Central memory CD4-positive, alpha-beta T cell (primary cell): ENCODE measurements around the gene ADIG.
"Not testable (repeated sequence)": the region's sequence is repeated elsewhere in the genome, so short reads cannot be mapped to it uniquely, and the experiment has no call there.

Experiments used
- DNase-seq: peaks from one replicate; pipeline ENCODE4 v3.0.0; 2022

The ADIG gene

DNA sequence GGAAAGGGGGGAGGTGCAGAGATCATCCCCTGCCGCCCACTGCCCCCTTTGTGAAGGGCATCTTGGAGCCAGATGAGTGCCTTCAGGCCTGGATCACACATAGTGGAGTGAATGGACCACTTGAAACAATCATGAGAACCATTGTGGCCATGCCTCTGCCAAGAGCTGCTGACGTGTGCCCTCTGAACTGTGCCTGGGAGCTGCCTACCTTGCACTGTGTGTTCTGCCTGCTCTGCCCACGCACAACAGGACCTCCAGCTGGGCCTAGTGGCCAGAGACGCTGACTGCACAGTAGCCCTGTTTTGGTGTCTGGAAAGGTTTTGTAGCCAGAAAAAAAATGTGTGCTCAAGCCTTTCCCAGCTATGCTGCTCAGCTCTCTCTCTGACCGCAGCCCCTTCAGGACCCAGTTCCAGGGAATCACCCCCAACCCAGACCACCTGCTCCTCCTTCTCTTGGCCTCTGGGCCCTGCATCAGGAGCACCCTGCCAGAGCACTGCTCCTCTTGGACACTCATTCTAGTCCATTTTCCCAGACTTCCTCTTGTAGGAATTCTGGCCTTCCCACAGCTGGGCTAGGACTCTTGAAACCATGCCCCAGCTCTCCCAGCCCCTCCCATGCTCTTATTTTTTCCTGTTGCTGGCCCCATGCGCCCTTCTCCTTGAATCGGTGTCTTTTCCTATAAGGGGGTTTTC is 1.6 kb upstream of the ADIG start:
- DNase-seq: no peak

DNA sequence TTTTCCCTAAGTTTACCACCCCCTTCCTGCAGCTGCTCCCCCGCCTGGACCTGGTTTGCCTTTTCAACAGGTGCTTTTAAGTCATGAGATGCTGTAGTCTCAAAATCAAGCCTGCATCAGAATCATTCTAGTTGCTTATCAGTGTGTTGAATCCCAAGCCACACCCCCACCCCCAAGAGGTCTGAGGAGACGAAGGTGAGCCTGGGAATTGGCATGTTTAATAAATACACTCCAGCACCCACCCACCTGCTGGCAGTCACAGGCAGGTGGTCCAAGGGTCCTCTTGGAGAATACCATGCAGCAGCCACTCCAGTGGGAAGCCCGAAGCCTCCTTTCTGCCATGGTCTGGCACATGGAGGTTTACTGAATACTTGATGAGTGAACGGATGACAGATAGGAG is 1.1 kb upstream of the ADIG start:
- no peak for DNase-seq

DNA sequence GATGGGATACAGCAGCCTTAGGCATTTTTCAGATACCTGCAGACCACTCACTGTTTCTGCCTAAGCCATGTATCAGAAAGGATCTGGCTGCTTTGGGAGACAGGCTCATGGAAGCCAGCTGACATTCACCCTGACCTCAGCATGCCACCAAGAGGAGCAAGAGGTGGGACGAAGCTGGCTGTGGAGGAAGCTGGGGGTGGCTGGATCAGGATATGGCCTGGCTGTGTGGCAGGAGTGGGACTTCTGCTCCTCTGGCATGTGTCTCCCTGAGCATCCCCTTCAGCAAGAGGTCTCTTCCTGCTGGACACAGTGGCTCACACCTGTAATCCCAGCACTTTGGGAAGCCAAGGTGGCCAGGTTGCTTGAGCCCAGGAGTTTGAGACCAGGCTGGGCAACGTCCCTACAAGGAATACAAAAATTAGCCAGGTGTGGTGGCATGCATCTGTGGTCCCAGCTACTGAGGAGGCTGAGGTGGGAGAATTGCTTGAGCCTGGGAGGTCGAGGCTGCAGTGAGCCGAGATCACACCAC is 897 bp downstream of the ADIG start:
- DNase-seq: no peak

DNA sequence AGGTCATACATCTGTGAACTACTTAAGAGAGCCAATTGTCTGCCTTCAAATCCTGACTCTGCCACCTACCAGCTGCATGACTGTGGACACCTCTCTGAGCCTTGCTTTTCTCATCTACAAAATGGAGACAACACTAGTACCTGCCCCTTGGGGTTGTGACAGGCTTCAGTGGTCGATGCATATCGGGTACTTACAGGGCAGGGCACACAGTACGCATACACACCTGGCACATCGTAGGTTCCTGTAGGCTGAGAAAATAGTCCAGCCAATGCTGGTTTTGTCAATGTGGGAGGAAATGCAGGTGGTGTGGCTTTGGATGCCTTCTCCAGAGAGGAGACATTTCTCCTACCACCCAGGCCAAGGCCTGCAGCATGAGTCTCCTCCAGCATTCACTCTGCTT is 2.3 kb downstream of the ADIG start:
- no peak for DNase-seq

DNA sequence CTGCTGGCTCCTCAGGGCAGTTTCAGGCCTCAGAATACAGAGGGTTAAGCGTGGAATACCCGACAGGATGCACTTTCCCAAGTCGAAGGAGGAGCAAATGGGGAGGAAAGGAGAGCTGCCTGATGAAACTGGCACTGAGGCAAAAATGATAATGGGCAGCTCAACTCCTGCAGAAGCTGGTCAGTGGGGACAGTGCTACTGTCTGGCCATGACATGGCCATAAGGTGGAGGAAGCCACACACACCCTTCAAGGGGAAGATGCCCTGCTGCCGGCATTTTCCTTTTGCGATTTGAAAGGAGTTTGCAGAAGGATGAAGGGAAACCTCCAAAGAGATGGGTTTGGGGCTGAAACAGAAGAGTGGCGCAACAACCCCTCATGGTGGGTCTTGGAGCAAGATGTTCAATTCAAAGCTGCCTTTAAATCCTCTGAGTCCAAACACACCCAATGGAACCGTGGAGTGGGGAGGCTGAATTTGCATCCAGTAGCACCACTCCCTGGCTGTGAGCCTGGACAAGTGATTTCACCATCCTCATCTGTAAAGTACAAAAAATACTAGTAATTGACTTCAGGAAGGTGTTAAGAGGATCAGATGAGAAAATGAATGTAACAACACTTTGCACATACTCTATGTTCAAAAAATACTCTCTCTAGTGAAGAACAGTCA is 3.2 kb downstream of the ADIG start:
- DNase-seq: no peak

DNA sequence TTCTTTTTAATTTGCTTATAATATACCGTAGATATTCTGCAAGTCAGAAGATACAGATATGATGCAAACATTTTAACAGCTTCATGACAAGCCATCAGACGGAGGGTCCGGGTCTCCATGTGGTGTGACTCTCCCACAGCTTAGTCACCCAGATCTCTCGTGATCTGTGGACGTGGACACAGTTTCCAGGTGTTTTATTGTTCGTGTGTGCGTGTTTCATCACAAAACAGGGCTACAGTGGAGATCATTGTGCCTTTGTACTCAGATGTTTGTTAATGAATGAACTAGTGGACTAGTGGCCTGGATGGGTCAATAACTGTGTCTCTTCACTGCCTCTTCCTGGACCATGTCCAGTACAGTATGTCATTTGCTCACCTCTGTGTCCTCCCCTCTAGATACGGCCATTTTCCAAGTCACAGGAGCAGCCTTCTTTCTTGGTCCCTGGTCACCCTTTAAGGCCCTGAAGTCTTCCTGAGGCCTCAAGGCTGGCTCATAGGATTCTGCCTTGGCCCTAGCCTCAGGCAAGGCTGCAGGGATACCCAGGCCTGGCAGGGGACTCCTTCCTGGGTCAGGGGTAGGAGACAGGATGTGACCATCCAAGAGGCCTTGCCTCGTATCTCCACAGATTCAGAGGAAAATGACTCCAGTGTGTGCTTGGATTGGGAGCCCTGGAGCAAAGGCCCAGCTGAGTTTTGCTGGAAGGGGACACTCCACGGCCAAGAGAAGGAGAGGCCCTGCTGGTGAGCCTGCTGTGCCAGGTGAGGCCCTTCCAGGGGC is 4.6 kb downstream of the ADIG start:
- no peak for DNase-seq

DNA sequence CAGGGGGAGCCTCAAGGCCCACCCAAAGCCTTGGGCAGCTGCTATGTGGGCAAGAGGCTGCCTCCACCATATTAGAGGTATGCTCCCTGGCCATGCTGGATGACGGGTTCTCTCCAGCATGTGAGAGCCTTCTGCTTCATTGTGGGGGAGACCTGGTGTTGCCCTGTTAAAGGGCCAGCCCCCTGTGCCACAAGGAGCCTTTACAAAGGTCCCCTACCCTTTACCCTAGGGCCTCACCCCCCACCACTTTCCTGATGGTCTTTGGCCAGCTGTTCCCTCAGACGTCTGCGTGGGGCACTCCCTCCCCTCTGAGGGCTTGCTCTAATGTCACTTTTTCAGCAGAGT is 5.2 kb downstream of the ADIG start:
- no peak for DNase-seq

DNA sequence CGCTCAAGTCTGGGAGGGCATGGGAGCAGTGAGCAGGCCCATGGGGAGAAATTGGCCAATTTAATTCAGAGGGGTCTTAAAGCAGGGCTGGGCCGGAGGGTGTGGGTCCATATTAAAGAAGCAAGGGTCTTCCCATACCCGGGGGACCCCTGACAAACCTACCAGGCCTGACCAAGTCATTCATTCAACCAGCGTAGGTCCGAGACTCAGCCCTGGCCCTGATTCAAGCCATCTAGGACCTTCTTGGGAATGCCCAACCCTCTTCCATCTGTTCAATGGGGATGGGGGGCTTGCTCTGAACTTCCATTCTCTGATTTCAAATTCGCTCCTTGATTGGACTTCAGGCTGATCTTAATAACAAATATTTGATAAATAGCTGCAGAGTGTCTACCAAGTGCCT is 7.3 kb downstream of the ADIG start:
- DNase-seq: no peak

DNA sequence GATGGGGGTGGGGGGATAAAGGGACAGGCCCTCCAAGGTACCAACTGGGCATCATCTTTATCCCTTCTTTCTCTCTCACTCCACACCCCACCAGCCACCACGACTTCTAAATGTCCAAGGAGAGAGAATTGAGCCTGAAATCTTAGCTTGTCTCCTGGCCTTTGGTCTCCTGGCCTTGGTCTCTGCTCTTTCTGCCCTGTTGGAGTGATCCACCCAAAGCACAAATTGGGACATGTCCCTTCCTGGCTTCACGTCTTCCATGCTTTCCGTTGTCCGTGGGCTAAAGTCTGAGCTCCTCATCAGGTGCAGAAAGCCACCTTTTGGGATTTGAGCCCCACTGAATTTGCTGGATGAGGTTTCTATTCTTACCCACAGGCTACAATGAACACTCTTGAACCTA is 8.4 kb downstream of the ADIG start:
- DNase-seq: no peak

DNA sequence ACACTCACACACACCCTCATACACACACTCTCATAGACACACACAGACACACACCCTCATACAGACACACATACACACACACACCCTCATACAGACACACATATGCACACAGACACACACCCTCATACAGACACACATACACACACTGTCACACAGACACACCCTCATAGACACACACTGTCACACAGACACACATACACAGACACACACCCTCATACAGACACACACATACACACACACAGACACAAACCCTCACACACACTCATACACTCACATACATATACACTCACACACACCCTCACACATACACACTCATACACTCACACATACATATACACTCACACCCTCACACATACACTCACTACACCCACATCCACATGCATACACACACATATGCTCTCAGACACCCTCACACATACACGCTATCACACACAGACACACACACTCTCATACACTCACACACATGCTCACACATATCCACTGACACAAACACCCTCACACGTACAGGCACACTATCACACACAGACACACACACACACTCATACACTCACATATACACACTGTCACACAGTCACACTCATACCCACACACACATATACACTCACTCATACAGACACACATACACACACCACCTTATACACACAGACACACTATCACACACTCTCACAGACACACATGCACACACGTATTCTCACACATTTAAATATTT is 9.1 kb downstream of the ADIG start:
- DNase-seq: no peak

DNA sequence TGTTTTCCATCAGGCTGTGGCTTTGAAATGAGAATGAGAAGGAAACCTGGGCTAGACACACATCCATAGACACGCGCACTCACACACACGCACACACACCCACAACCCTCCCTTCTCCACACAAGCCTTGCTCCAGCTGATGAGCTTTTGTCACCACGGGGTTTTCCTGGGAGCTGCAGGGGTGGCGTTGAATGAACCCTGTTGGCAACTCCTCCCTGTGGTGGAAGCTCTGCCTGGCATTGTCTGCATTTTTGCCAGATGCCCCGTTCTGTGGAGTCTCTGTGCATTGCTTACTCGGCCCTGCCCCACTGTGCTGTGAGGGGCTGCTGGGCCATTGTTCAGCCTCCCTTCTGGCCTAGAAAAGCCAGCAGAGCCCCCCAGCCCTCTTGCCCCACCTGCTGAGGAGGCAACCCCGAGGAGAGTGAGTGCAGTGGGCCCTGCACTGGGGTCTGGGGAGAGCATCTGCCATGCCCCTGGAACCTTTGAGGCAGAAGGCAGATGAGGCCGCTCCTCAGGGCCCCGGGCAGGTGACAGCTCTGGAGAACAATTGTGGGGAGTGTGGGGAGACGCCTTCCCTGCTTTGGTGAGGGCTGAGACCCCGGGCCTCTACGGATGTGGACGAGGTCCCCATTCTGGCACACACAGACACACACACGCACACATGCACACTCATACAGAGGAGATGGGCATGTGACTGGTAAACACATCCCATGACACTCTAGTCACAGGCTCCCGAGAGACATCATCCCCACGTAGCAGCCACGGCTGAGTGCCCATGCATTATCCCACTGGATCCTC is 9.9 kb downstream of the ADIG start:
- DNase-seq: no peak

DNA sequence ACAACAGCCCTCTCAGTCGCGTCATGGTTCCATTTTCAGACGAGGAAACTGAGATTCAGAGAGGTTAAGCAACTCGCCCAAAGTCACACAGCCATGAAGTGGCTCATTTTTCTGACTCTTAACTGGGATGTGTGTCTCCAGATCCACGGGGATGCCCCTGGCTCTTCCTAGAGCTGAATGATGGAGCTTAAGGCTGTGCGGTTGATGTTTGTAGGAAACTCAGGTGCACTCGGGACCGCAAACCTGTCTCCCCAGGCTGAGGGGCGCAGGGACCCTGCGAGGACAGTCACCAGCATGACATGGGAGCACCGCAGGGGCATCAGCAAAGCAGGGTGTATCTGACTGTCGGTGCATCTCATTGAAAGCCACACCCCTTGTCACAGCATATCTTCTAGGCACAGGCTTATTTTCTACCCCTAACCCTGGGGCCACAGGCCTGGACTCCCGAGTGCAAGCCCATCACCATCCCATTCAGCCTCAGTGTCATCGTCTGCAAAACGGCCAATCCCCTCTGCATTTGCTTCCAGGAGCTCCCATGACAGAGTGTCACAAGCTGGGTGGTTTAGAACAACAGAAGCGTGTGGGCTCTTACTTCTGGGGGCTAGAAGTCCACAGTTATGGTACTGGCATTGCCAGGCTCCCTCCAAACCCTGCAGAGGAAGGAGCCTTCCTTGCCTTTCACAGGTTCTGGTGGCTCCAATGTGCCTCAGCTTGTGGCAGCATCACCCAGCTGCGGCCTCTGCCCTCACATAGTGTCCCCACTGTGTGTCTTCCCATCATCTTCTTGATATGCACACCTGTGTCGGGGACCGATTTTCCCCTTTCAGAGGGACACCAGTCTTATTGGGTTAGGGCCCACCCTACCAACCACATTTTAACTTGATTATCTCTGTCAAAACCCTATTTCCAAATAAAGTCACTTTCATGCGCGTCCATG is 10.7 kb downstream of the ADIG start:
- no peak for DNase-seq

DNA sequence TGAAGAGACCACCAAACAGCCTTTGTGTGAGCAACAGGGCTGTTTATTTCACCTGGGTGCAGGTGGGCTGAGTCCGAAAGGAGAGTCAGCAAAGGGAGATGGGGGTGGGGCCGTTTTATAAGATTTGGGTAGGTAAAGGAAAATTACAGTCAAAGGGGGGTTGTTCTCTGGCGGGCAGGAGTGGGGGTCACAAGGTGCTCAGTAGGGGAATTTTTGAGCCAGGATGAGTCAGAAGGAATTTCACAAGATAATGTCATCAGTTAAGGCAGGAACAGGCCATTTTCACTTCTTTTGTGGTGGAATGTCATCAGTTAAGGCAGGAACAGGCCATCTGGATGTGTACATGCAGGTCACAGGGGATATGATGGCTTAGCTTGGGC is 11.4 kb downstream of the ADIG start:
- DNase-seq: not testable (repeated sequence)

DNA sequence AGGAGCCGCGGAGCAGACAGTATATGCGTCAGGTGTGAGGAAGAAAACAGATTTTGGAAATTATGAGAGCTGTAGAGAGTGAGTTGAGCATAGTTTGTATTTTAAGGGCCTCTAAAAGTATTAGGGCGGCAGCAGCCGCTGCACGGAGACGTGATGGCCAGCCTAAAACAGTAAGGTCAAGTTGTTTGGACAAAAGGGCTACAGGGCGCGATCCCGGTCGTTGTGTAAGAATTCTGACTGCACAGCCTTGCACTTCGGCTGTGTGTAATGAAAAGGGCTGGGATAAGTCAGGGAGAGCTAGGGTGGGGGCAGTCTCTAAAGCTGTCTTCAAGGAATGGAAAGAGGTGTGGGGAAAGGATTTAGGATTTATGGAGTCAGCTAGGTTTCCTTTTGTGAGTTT is 13.3 kb downstream of the ADIG start:
- DNase-seq: not testable (repeated sequence)

DNA sequence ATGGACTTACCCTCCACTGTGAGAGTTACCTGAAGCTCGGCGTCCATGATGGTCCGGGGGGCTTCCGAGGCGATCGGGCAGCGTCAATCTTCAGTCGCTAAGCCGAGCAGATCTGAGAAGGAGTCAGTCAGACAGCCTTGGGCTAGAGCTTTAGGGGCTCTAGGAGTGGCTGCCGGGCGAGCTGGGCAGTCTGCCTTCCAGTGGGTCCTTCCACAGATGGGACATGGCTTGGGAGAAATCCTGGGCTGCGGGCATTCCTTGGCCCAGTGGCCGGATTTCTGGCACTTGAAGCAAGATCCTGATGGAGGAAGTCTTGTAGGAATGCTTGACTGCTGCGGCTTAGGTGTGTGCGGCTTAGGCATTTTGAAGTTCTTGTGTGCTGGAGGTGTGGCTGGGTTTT is 14.9 kb downstream of the ADIG start:
- DNase-seq: not testable (repeated sequence)

DNA sequence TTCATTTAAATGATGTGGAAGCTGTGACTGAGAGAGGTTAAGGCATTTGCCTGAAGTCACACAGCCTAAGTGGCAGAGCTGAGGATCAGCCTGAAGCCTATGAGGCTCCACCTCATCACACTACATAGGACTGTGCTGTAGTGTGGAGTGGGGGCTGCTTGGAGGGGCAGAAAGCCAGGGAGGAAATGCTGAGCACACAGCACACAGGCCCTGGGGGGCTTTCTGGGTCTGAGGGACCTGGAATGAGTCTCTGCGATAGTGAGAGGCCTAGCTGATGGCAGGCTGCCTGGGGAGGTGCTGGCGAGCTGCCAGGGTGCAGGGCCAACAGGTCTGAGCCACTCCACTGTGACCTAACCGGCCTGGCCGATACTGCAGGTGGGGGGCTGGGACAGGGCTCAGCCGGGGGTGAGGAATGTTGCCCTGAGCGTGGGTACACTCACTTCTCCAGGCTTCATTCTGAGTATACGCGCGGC is 18.4 kb downstream of the ADIG start:
- no peak for DNase-seq

DNA sequence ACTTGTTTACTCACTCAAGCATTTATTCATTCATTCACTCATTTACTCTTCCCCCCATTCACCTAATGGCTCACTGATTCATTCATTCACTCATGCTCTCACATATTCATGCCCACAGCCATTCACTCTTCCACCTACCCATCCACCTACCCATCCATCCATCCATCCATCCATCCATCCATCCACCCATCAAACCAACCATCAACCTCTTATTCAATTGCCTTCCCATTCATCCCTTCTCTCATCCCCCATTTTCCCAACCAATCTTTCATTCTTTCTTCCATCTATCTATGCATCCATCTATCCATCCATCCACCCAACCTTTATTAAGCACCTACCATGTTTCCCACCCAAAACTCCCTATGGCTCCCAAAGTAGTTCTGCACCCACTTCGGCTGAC is 19.1 kb downstream of the ADIG start:
- no peak for DNase-seq

DNA sequence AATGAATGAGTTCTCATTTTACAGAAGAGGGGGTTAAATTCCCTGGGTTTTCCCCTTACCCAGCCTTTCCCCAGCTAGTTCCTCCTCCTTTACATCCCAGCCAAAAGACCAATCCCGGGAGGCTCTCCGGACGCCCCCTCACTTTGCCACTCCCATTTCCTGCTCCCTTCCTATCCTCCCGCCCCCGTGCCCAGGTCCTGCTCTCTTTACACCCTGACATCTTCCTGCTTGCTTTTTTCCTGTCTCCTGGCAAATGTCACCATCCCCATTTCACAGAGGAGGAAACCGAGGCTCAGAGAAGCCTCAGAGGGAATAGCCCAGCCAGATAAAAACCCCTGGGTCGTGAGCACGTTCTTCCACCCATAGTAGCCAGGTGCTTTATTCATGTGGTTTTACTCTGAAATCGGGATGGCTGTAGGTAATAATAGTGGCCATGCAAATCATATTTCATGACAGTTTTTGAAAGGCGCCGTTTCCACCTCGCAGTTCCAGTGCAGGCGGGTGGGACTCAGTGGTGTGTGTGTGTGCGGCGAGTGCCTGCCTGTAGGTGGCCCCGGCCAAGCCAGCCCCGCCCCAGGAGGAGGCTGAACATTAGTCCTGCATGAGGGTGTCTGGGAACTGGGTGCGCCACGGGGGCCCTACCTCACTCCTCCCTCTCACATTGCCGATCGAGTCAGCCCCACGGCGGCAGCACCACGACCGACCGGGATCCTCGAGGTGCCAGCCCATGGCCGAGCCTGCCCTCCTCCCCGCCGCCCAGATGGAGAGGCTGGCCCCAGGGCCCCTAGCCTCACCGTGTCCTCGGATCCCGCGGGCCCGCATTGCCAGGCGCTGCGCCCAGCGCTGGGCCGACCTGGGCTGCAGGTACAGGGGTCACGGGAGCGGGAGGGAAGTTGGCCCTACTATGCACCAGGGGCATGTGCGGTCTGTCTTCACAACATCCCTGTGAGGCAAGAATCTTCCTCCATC is 20.5 kb downstream of the ADIG start, which contains the start of gene ARHGAP40:
Gene ARHGAP40, plus strand, starts transcription at position 594 of the 969 bp plus-strand sequence.
- DNase-seq: no peak

DNA sequence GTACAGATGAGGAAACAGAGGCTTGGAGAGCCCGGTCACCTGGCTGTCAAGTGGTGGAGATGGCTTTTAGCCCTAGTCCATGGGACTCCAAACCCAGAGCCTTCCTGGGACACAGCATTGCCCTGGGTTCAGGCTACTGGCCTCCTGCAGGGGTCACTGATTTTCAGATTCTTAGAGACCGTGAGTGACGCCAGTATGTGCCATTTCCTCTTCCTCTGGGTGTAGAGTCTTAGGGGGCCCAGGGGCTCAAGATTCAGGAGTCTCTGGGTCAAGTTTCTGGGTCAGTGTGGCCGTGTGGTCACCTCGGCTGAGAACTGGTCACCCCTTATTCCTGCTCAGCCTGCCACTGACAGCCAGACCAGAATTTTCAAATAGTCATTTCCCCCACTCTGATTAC is 21.2 kb downstream of the ADIG start:
- no peak for DNase-seq

DNA sequence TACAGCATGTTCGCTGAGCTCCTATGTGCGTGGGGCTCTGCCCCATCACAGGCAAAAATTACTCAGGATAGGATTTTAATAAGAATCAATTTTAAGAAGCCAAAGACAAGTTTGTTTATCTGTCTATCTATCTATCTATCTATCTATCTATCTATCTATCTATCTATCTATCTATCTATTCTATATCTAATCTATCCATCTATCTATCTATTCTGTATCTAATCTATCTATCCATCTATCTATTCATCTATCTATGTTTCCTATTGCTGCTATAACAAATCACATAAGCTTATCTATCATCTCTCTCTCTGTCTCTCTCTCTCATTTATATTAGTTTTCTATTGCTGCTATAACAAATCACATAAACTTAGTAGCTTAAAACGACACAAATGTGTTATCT is 22.3 kb downstream of the ADIG start:
- no peak for DNase-seq
